Head of caudate nucleus (tissue), 42 donors: ENCODE measurements around the gene CCNI.
"Not testable (repeated sequence)": the region's sequence is repeated elsewhere in the genome, so short reads cannot be mapped to it uniquely, and the experiment has no call there.

Experiments used
- DNase-seq, 42 donors: peaks; one replicate each; pipeline versions ENCODE4 v3.0.0 to v3.0.0-alpha.2; 2020 to 2021; ENCODE audit warnings: mixed read lengths in 7 of 42
- intact Hi-C: fragments of 100-400 bp; cut with DNase I; formaldehyde crosslinking; loops from one replicate; pipeline ENCODE4 v1.15.0; 2022

The CCNI gene

GRCh38 chr4:77045490-77045889 is 30.3 kb downstream of the CCNI start:
- intact Hi-C loops, result loop anchor here (10.0 kb wide), 1 partner anchor 91 kb away; no protein-coding TSS in a partner anchor
- DNase-seq, result no peak

GRCh38 chr4:77044461-77045150 is 31.2 kb downstream of the CCNI start:
- intact Hi-C loops, result loop anchor here (10.0 kb wide), 1 partner anchor 90 kb away; no protein-coding TSS in a partner anchor
- DNase-seq, result no peak

GRCh38 chr4:77043507-77044136 is 32.2 kb downstream of the CCNI start:
- no peak for DNase-seq
- intact Hi-C loops, result loop anchor here (10.0 kb wide), 1 partner anchor 89 kb away; no protein-coding TSS in a partner anchor

- intact Hi-C loops, result loop anchor here (10.0 kb wide), 1 partner anchor 86 kb away; no protein-coding TSS in a partner anchor
- DNase-seq, result no peak
Observed at GRCh38 chr4:77040854-77041725, 34.7 kb downstream of the CCNI start.

- no peak for DNase-seq
- intact Hi-C loops, result loop anchor here (10.0 kb wide), 1 partner anchor 85 kb away; no protein-coding TSS in a partner anchor
Observed at GRCh38 chr4:77040270-77040669, 35.5 kb downstream of the CCNI start.

- intact Hi-C loops, result loop anchor here (10.0 kb wide), 1 partner anchor 85 kb away; no protein-coding TSS in a partner anchor
- no peak for DNase-seq
Observed at GRCh38 chr4:77039796-77040195, 36.0 kb downstream of the CCNI start.

- no peak for DNase-seq
- intact Hi-C loops, result no loop called here
Observed at GRCh38 chr4:77037736-77038135, 38.1 kb downstream of the CCNI start.

GRCh38 chr4:77037168-77037567 is 38.6 kb downstream of the CCNI start:
- DNase-seq, intact Hi-C loops: not testable (repeated sequence)

- DNase-seq, result no peak
- intact Hi-C loops, result no loop called here
Observed at GRCh38 chr4:77036206-77036605, 39.6 kb downstream of the CCNI start.

GRCh38 chr4:77035153-77035552 is 40.6 kb downstream of the CCNI start:
- intact Hi-C loops, result no loop called here
- no peak for DNase-seq

- DNase-seq, result no peak
Observed at GRCh38 chr4:77031544-77031943, 44.2 kb downstream of the CCNI start.

GRCh38 chr4:77029757-77030156 is 46.0 kb downstream of the CCNI start:
- DNase-seq, intact Hi-C loops: not testable (repeated sequence)

More at GRCh38 chr4:77031544-77031943, 44.2 kb downstream of the CCNI start:
- intact Hi-C loops, result no loop called here

- DNase-seq, result no peak
Observed at GRCh38 chr4:77028246-77028645, 47.5 kb downstream of the CCNI start.

GRCh38 chr4:77026322-77026704 is 49.5 kb downstream of the CCNI start:
- intact Hi-C loops, result no loop called here
- no peak for DNase-seq

More at GRCh38 chr4:77028246-77028645, 47.5 kb downstream of the CCNI start:
- intact Hi-C loops, result no loop called here

- intact Hi-C loops, result no loop called here
- DNase-seq, result no peak
Observed at GRCh38 chr4:77025643-77026321, 50.0 kb downstream of the CCNI start.

- intact Hi-C loops, result no loop called here
- DNase-seq, result no peak
Observed at GRCh38 chr4:77023920-77024319, 51.9 kb downstream of the CCNI start.

- intact Hi-C loops, result no loop called here
- peak in 6 of 42 donors; percentile 11 to 38 (median 17) for DNase-seq
Observed at GRCh38 chr4:77022560-77023179, 53.1 kb downstream of the CCNI start.

- intact Hi-C loops, result no loop called here
Observed at GRCh38 chr4:77021614-77022089, 54.1 kb downstream of the CCNI start.

More at GRCh38 chr4:77021614-77022089, 54.1 kb downstream of the CCNI start:
- peak in 5 of 42 donors; percentile 8 to 45 (median 25) for DNase-seq
